Neural progenitor cell (in vitro differentiated cells): Measurements from ENCODE around the gene AJAP1. TPM values are rescaled to one million over a fixed set of nuclear protein-coding genes. Genes with fewer than 3 reads are reported as not detected.

Experiments used
- DNase-seq: peaks from one replicate; pipeline ENCODE4 v3.0.0-alpha.2; 2016; ENCODE audit warnings: low spot score
- H2AFZ ChIP-seq: fragments of 200-600 bp; sonication (generic); replicated peaks from 2 replicates; pipeline ENCODE4 v1.6.1; 2016; ENCODE audit warnings: antibody characterized with exemption
- H3F3A ChIP-seq: fragments of 200-600 bp; sonication (generic); 2 replicates; pipeline ENCODE4 v1.6.1; 2016; ENCODE audit warnings: antibody characterized with exemption, low read depth
- H3K27ac ChIP-seq: fragments of 200-600 bp; sonication (generic); 2 replicates; pipeline ENCODE4 v1.5.1; 2016; ENCODE audit warnings: mild to moderate bottlenecking
- H3K27me3 ChIP-seq: fragments of 200-600 bp; sonication (generic); 2 replicates; pipeline ENCODE4 v1.6.1; 2016; ENCODE audit warnings: mild to moderate bottlenecking, moderate library complexity
- H3K36me3 ChIP-seq: fragments of 200-600 bp; sonication (generic); 2 replicates; pipeline ENCODE4 v1.5.1; 2016
- H3K4me1 ChIP-seq: fragments of 200-600 bp; sonication (generic); 2 replicates; pipeline ENCODE4 v1.6.1; 2016; ENCODE audit warnings: mixed run types
- H3K4me2 ChIP-seq: fragments of 200-600 bp; sonication (generic); 2 replicates; pipeline ENCODE4 v1.6.1; 2016
- H3K4me3 ChIP-seq: fragments of 200-600 bp; sonication (generic); 2 replicates; pipeline ENCODE4 v1.5.1; 2016
- H3K79me2 ChIP-seq: fragments of 200-600 bp; sonication (generic); 2 replicates; pipeline ENCODE4 v1.6.1; 2016; ENCODE audit warnings: low read depth
- H3K9ac ChIP-seq: fragments of 200-600 bp; sonication (generic); 2 replicates; pipeline ENCODE4 v1.6.1; 2016
- H3K9me3 ChIP-seq: fragments of 200-600 bp; sonication (generic); 2 replicates; pipeline ENCODE4 v1.5.1; 2016; ENCODE audit warnings: low read depth
- H4K20me1 ChIP-seq: fragments of 200-600 bp; sonication (generic); 2 replicates; pipeline ENCODE4 v1.6.1; 2016; ENCODE audit warnings: low read depth
- H3K27ac Mint-ChIP-seq: 3 replicates; pipeline ENCODE4 v1.8.0; 2021; ENCODE audit warnings: mixed read lengths
- H3K27me3 Mint-ChIP-seq: 2 replicates; pipeline ENCODE4 v1.8.0; 2022; ENCODE audit warnings: low read depth, mild to moderate bottlenecking, inconsistent platforms, moderate library complexity, mixed read lengths; ENCODE audit not compliant: insufficient read depth
- H3K36me3 Mint-ChIP-seq: 3 replicates; pipeline ENCODE4 v1.8.0; 2021; ENCODE audit warnings: mixed read lengths
- H3K4me1 Mint-ChIP-seq: 3 replicates; pipeline ENCODE4 v1.8.0; 2021; ENCODE audit warnings: mixed read lengths
- H3K4me3 Mint-ChIP-seq: 3 replicates; pipeline ENCODE4 v1.8.0; 2021; ENCODE audit warnings: mild to moderate bottlenecking, moderate library complexity, mixed read lengths
- H3K9me3 Mint-ChIP-seq: 3 replicates; pipeline ENCODE4 v1.8.0; 2020; ENCODE audit warnings: mixed read lengths
- CTCF ChIP-seq: fragments of 200-600 bp; sonication (generic); IDR thresholded peaks from 2 replicates; pipeline ENCODE4 v1.5.1; 2017; ENCODE audit warnings: antibody characterized with exemption, mild to moderate bottlenecking
- EZH2 ChIP-seq: fragments of 200-600 bp; sonication (generic); IDR thresholded peaks from 2 replicates; pipeline ENCODE4 v1.6.1; 2017; ENCODE audit warnings: antibody characterized with exemption, mild to moderate bottlenecking, moderate library complexity
- EZH2phosphoT487 ChIP-seq: fragments of 200-600 bp; sonication (generic); IDR thresholded peaks from 2 replicates; pipeline ENCODE4 v1.6.1; 2017; ENCODE audit warnings: antibody characterized with exemption
- total RNA-seq: library from RNA; depleted of rRNA; stranded (reverse); fragments of >200 nt; gene quantifications from 2 replicates; pipeline ENCODE4 v1.2.3, GENCODE V29; 2015; ENCODE audit warnings: low replicate concordance

AJAP1 gene
- total RNA-seq, 1 donor from 2014 or later = 0.21 TPM

- H3K27me3 ChIP-seq = peaks cover 75% of the 10 kb centered on the region
- no peaks in the 10 kb centered on the region for H3K9me3 ChIP-seq
- no peaks in the 10 kb centered on the region for H3K36me3 ChIP-seq
- H3K4me1 Mint-ChIP-seq = peaks cover 7% of the 10 kb centered on the region
- no peaks in the 10 kb centered on the region for H3K36me3 Mint-ChIP-seq
- no peaks in the 10 kb centered on the region for H3K79me2 ChIP-seq
- DNase-seq = no peak
- H3K27ac ChIP-seq = no peak overlapping the region
- peaks cover 17% of the 10 kb centered on the region for H4K20me1 ChIP-seq
- no peak overlapping the region for H3K9ac ChIP-seq
- H3F3A ChIP-seq = peaks cover 11% of the 10 kb centered on the region
- no peak overlapping the region for H3K4me3 ChIP-seq
- TF ChIP-seq EZH2phosphoT487 (no peak), CTCF (no peak), EZH2 (no peak)
- H2AFZ ChIP-seq = no peak overlapping the region
- no peaks in the 10 kb centered on the region for H3K9me3 Mint-ChIP-seq
- H3K27ac Mint-ChIP-seq = no peak overlapping the region
- peaks cover 12% of the 10 kb centered on the region for H3K4me1 ChIP-seq
- H3K4me2 ChIP-seq = peak overlapping the region; percentile 40
- H3K27me3 Mint-ChIP-seq = peaks cover 12% of the 10 kb centered on the region
- H3K4me3 Mint-ChIP-seq = peak overlapping the region; percentile 24
Observed at GRCh38 chr1:4650481-4650880, 3.9 kb upstream of the AJAP1 start.

- peaks cover 7% of the 10 kb centered on the region for H3K4me1 Mint-ChIP-seq
- H3K36me3 Mint-ChIP-seq = no peaks in the 10 kb centered on the region
- no peak for TF ChIP-seq EZH2phosphoT487
- no peak for TF ChIP-seq CTCF
- TF ChIP-seq EZH2 = no peak
- H3K79me2 ChIP-seq = no peaks in the 10 kb centered on the region
- H3K4me3 Mint-ChIP-seq = no peak overlapping the region
- H3K4me2 ChIP-seq = peak overlapping the region; percentile 40
- H4K20me1 ChIP-seq = peaks cover 17% of the 10 kb centered on the region
- H3K27me3 ChIP-seq = peaks cover 80% of the 10 kb centered on the region
- peak overlapping the region; percentile 80 for H3K27ac Mint-ChIP-seq
- H3K4me1 ChIP-seq = peaks cover 12% of the 10 kb centered on the region
- no peaks in the 10 kb centered on the region for H3K9me3 ChIP-seq
- peak; percentile 49 for DNase-seq
- H3K9ac ChIP-seq = no peak overlapping the region
- no peaks in the 10 kb centered on the region for H3K36me3 ChIP-seq
- H3K27ac ChIP-seq = no peak overlapping the region
- H3K9me3 Mint-ChIP-seq = no peaks in the 10 kb centered on the region
- H3K4me3 ChIP-seq = no peak overlapping the region
- no peak overlapping the region for H2AFZ ChIP-seq
- H3K27me3 Mint-ChIP-seq = peaks cover 12% of the 10 kb centered on the region
- peaks cover 11% of the 10 kb centered on the region for H3F3A ChIP-seq
Observed at GRCh38 chr1:4650981-4651380, 3.4 kb upstream of the AJAP1 start.

- H3F3A ChIP-seq = peaks cover 17% of the 10 kb centered on the region
- peak; percentile 80 for DNase-seq
- H3K4me1 Mint-ChIP-seq = peaks cover 22% of the 10 kb centered on the region
- H3K4me3 Mint-ChIP-seq = no peak overlapping the region
- no peaks in the 10 kb centered on the region for H3K9me3 ChIP-seq
- no peak overlapping the region for H3K27ac Mint-ChIP-seq
- H2AFZ ChIP-seq = no peak overlapping the region
- peaks cover 28% of the 10 kb centered on the region for H4K20me1 ChIP-seq
- peaks cover 14% of the 10 kb centered on the region for H3K27me3 Mint-ChIP-seq
- H3K36me3 ChIP-seq = no peaks in the 10 kb centered on the region
- H3K4me3 ChIP-seq = no peak overlapping the region
- no peak overlapping the region for H3K27ac ChIP-seq
- H3K4me1 ChIP-seq = peaks cover 14% of the 10 kb centered on the region
- no peak overlapping the region for H3K9ac ChIP-seq
- no peak for TF ChIP-seq EZH2
- peak; percentile 95 for TF ChIP-seq CTCF
- no peak for TF ChIP-seq EZH2phosphoT487
- H3K79me2 ChIP-seq = no peaks in the 10 kb centered on the region
- peaks cover 98% of the 10 kb centered on the region for H3K27me3 ChIP-seq
- H3K4me2 ChIP-seq = no peak overlapping the region
- H3K9me3 Mint-ChIP-seq = no peaks in the 10 kb centered on the region
- no peaks in the 10 kb centered on the region for H3K36me3 Mint-ChIP-seq
Observed at GRCh38 chr1:4652631-4653327, 1.6 kb upstream of the AJAP1 start.
